ENCODE data around the gene POLK.
"Not testable (repeated sequence)": the region's sequence is repeated elsewhere in the genome, so short reads cannot be mapped to it uniquely, and the experiment has no call there.

POLK gene

DNA sequence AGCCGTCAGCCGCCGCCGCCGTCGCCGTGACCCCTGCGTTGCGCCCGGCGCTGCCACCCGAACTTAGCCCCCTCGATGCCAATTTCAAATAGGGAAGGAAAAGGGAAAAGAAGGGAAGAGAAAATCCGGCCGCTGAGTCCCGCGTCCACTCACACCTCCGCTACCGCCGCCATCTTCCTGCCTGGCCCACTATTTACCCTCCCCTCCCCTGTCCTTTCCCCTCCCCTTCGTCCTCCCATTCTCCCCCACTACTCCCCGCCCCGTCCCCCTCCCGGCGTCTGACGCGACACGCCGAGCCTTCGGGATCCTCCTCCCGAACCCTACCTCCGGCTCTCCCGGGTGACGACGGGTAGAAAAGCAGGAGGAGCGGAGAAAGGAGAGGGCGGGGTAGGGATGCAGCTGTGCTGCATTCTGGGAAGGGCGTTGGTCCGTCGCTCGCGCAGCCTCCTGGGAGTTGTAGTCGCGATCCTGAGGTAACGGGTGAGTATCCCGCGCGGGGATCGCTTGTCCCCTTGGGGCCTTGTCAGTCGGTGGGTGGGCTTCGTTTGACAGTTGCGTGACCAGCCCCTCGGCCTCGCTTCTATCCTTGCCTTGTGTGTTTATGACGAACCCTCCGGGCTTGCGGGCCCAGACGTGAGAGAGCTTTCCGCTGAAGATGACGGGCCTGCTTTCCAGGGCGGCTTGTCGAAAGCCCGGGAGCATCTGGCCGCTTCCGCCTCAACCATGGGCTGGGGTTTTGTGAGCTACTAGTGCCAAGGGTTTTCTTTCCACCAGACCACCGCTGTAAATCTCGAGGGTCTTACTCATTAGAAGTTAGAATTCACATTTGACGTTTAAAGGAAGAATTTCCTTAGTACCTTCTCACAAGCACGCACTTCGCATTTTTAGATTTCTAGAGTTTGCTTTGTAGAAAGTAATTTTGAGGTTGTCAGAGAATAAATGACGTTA, at the start of gene POLK, which contains the start of gene CERT1:
TSS of gene POLK (plus strand) at position 457 of the 948 bp plus-strand sequence.
TSS of gene CERT1 (minus strand) at position 195 of the 948 bp plus-strand sequence. CDS start 422 bp downstream, outside the sequence.
- peak; percentile 97 for DNase-seq

GRCh38 chr5:75463726-75464125, 48.0 kb upstream of the POLK start:
- DNase-seq: no peak

- no peak for DNase-seq
These were observed 46.2 kb upstream of the POLK start for GRCh38 chr5:75465480-75465879.

DNA sequence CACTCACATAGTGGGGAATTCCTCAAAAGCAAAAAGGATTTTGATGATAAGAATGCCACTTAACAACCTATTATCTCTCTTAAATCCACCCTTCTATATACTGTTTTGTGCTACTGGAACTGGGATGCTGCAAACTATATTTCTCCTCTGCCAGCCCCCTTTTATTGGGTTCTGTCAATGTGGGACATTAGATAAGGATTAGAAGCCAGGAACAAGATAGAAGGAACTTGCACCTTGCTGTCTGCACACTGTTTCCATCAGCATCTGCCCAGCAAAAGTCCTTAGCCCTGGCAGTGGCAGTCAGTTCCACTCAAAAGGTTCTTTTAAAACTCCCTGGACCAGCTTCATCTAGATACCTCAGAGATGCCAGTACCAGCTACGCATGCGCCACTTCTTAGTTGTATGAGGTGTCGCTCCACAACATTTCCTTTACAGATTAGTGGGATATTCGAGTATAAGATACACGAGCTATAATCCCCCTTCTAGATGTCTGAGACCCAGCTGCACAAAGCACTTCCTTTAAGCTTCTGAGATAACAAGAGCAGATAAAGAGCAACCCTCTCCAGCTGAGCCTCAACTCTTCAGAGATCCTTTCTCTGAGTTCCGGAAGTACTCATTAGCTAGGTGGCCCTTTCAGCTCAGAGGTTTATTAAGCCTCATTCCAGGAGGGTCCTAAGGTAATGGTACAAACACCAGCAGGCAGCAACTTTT, 45.5 kb upstream of the POLK start:
- DNase-seq: no peak

DNA sequence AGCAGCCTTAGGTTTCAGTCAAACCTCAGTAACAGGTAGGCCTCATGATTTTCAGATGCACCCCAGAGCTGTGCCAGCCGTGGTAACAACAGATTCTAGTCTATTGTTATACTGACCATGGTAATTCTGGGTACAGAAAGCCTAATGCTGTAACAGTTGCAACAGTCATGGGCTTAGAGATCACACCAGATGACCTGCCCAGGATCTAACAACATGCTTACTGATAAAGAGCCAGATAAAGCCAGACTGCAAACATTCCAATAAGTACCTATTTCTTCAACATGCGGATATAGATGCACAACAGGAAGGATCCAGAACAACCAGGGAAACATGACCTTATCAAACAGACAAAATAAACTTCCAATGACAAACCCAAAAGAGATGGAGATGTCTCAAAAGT, 43.1 kb upstream of the POLK start:
- DNase-seq: no peak

DNA sequence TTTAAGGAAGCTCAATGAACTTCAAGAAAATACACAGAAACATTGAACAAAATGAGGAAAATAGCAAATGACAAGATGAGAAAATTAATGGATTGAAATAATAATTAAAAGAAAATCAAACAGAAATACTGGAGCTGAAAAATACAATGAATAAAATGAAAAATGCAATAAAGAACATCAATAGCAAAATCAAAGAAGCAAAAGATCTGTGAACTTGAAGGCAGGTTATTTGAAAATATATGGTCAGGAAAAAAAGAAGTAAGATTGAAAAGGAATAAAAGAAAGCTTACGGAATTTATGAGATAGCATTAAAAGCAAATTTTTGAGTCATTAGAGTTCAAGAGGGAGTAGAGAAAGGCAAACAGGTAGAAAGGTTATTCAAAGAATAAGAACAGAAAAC, 42.7 kb upstream of the POLK start:
- DNase-seq: no peak

DNA sequence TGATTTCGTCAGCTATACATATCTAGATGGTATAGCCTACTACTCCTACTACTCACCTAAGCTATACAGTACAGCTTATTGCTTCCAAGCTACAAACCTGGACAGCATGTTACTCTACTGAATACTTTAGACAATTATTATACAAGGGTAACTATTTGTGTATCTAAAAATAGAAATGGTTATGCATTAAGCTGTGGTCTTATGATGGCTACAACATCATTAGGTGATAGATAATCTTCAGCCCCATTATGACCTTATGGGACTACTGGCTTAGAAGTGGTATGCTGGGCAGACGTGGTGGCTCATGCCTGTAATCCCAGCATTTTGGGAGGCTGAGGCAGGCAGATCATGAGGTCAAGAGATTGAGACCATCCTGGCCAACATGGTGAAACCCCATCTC, 40.5 kb upstream of the POLK start:
- DNase-seq: no peak

DNA sequence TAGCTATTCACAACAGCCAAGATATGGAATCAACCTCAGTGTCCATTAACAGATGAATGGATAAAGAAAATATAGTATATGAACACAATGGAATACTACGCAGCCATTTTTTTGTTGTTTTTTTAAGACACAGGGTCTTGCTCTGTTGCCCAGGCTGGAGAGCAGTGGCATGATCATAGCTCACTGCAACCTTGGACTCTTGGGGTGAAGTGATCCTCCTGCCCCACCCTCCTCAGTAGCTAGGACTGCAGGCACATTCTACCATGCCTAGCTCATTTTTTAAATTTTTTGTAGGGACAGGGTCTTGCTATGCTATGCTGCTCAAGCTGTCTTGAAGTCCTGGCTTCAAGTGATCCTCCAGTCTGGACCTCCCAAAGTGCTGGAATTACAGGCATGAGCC, 38.7 kb upstream of the POLK start:
- DNase-seq: no peak

DNA sequence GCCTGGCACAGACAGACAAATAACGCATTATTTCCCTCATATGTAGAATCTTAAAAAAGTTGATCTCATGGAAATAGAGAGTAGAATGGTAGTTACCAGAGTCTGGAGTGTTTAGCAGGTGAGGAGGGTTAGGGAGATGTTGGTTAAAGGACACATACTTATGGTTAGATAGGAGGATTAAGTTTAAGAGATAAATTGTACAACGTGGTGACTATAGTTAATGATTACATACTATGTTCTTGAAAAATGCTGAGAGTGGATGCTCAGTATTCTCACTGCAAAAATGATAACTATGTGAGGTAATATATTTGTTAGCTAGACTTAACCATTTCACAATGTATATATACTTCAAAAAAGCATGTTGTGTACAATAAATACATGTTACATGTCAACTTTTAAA, 38.2 kb upstream of the POLK start:
- DNase-seq: no peak

DNA sequence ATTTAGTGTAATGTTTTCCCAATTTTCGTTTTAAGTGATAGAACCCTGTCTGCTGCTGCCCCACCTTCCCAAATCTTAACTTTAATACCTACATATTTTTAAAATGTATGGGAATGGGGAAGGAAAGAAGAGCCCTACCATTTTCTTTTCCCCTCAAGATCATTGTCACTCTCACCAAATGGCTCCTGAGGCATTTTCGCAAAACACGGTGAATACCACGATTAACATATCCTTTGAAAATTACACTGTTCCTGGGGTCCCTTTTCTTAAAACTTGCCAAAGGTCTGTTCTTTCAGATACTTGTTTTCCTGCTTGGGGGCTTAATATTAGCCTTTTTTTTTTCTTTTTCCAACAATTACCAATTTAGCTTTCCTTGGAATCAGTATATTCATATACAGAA, 36.3 kb upstream of the POLK start:
- no peak for DNase-seq

- no peak for DNase-seq
These were observed 30.7 kb upstream of the POLK start for GRCh38 chr5:75481024-75481423.

DNA sequence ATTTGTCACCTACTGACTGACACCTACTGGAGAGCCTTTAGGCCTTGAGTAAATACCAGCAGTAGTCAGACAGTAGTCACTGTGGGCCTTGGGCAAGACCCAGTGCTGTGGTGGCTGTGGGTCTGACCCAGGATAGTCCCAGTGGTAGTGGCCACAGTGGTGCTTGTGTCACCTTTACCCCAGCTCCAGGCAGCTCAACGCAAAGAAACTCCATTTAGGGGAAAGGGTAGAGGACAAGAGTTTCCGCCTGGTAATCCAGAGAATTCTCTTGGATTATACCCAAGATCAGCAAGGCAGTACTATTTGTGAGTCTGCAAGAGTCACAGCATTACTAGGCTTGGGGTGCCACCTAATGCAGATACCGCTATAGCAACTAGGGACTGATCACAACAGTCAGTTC, 29.2 kb upstream of the POLK start:
- DNase-seq: no peak

GRCh38 chr5:75484605-75485004, 27.1 kb upstream of the POLK start:
- no peak for DNase-seq

DNA sequence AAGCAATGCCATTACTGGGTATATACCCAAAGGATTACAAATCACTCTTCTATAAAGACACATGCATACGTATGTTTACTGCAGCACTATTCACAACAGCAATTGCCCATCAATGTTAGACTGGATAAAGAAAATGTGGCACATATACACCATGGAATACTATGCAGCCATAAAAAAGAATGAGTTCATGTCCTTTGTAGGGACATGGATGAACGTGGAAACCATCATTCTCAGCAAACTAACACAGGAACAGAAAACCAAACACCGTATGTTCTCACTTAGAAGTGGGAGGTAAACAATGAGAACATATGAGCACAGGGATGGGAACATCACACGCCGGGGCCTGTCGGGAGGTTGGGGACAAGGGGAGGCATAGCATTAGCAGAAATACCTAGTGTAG, 21.8 kb upstream of the POLK start:
- not testable (repeated sequence) for DNase-seq

- no peak for DNase-seq
These were observed 20.1 kb upstream of the POLK start for GRCh38 chr5:75491621-75492020.

- no peak for DNase-seq
These were observed 15.7 kb upstream of the POLK start for GRCh38 chr5:75496026-75496425.

DNA sequence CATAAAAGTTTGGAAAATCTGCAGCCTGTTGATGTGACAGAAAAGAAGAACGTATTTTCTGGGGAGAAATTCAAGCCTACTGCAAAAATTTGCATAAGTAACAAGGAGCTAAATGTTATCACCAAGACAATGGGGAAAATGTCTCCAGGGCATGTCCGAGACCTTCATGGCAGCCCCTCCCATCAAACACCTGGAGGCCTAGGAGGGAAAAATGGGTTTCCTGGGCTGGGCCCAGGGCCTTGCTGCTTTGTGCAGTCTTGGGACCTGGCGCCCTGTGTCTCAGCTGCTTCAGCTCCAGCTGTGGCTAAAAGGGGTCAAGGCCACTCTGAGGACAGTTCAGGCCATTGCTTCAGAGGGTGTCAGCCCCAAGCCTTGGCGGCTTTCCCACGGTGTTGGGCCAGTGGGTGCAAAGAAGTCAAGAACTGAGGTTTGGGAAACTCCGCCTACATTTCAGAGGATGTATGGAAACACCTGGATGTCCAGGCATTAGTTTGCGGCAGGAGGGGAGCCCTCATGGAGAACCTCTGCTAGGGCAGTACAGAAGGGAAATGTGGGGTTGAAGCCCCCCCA, 13.4 kb upstream of the POLK start:
- no peak for DNase-seq

- not testable (repeated sequence) for DNase-seq
These were observed 12.8 kb upstream of the POLK start for GRCh38 chr5:75498875-75499274.

GRCh38 chr5:75505112-75505511, 6.6 kb upstream of the POLK start:
- not testable (repeated sequence) for DNase-seq

DNA sequence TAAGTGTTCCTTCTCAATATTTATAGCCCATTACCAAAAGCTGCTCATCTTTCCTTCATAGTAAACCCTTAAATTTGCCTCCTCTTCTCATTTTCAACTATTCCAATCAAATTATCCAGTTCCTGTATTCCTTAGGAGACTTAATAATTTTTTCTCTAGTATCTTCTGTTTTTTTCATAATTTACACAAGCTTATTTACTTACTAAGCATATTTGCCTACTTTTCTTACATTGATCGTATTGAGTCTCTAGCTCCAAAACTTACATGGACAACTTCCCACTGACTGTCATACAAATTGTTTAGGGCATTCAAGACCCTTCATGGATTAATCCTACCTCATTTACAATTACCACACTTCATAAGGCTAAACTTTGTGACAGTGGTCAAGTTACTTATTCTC, 3.9 kb upstream of the POLK start:
- no peak for DNase-seq

DNA sequence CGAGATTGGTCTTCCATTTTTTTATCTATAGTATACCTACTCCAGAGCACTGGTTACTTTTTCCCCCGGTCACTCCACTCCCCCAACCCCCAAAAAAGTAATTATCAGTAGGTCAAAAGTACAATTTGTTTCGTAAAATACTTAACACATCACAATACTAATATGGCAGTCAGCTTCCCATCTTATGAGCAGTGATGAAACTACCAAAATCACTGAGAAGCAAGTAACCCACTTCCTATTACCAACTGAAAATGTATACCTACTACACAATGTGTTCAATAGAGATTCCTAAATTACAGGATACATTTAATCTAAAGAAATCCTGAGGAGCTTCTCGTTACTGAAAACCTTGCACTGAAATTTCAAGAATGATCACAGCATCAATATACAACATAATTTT, 2.1 kb upstream of the POLK start:
- DNase-seq: no peak

- DNase-seq: no peak
These were observed 1.7 kb upstream of the POLK start for GRCh38 chr5:75509956-75510355.

- DNase-seq: peak; percentile 5
These were observed 1.3 kb upstream of the POLK start for GRCh38 chr5:75510417-75510835.

Data from CD4-positive, alpha-beta T cell treated with Interleukin-4 for 4 hours (primary cell).